ENCODE results near the gene CUL5. TPM values are rescaled to one million over a fixed set of nuclear protein-coding genes. Genes with fewer than 3 reads are reported as not detected.
"Not testable (repeated sequence)": the region's sequence is repeated elsewhere in the genome, so short reads cannot be mapped to it uniquely, and the experiment has no call there.

The CUL5 gene
- total and polyA plus RNA-seq, 2 donors, result 12.3 to 28.6 TPM

DNA sequence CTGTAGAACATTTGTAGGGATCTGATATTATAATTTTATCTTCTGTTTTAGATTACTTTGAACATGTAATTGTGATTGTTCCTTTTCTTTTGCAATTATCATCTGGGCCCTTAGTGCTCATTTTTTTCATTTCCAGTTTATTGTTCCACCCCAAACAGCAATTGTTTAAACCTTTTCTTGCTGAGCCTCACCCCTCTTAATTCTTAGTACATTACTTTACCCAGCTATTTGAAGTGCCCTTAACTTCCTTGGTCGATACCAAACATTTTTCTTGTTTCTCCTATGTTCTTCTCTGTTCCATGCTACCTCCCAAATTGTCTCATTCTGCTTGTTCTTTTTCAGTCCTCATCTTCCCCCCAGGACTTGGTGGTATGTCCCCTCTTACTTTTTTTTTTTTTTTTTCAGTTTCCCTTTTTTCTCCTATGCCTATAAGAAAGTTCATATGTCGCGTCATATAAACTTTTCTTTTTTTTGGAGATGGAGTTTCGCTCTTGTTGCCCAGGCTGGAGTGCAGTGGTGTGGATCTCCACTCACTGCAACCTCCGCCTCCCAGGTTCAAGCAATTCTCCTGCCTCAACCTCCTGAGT, 3.5 kb downstream of the CUL5 start:
- no peaks in the 10 kb centered on the region for H3K9me3 ChIP-seq (ENCODE audit: control insufficient read depth in 2 of 2, insufficient read depth in 1 of 2, low read length in 1 of 2)
- DNase-seq (ENCODE audit: low read depth in 6 of 9, low spot score in 9 of 9), result no peak
- no peak overlapping the region for H3K27ac ChIP-seq (ENCODE audit: low read depth in 1 of 2, low read length in 1 of 2)
- H3K36me3 ChIP-seq (ENCODE audit: control insufficient read depth in 2 of 2, insufficient read depth in 2 of 2, low read length in 1 of 2), result peaks cover 4 to 11% of the 10 kb centered on the region in 2 donors
- WGBS, result 97% methylated on average over 5 of the region's 5 CpGs
- H3K4me3 ChIP-seq (ENCODE audit: low read length in 2 of 2), result no peak overlapping the region
- H3K27me3 ChIP-seq (ENCODE audit: control insufficient read depth in 2 of 2, insufficient read depth in 1 of 2, low read length in 1 of 2), result no peaks in the 10 kb centered on the region
- H3K4me1 ChIP-seq (ENCODE audit: control insufficient read depth in 2 of 2, insufficient read depth in 2 of 2, low read length in 2 of 2), result peaks cover 3% of the 10 kb centered on the region in 2 donors

- H3K27ac ChIP-seq (ENCODE audit: low read depth in 1 of 2, low read length in 1 of 2), result no peak overlapping the region
- DNase-seq (ENCODE audit: low read depth in 6 of 9, low spot score in 9 of 9), result no peak
- no peaks in the 10 kb centered on the region for H3K4me1 ChIP-seq (ENCODE audit: control insufficient read depth in 2 of 2, insufficient read depth in 2 of 2, low read length in 2 of 2)
- H3K9me3 ChIP-seq (ENCODE audit: control insufficient read depth in 2 of 2, insufficient read depth in 1 of 2, low read length in 1 of 2), result no peaks in the 10 kb centered on the region
- no peak overlapping the region for H3K4me3 ChIP-seq (ENCODE audit: low read length in 2 of 2)
- H3K36me3 ChIP-seq (ENCODE audit: control insufficient read depth in 2 of 2, insufficient read depth in 2 of 2, low read length in 1 of 2), result peaks cover 7 to 11% of the 10 kb centered on the region in 2 donors
- H3K27me3 ChIP-seq (ENCODE audit: control insufficient read depth in 2 of 2, insufficient read depth in 1 of 2, low read length in 1 of 2), result no peaks in the 10 kb centered on the region
Measured at GRCh38 chr11:108016647-108017046, 7.9 kb downstream of the CUL5 start.

DNA sequence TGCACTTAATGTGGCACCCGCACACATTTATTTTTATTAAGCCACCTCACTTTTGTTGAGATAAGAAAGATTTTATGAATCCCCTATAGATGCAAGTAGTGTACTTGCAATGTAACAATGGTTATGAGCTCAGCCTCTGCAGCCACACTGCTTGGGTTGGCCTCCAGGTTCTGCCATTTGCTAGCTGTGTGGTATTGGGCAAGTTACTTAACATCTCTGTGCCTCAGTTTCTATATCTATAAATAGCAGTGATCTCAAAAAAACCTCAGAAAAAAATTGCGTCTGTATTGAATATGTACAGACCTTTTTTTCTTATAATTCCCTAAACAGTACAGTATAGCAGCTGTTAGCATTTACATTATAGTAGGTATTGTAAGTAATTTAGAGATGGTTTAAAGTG, 10.0 kb downstream of the CUL5 start:
- H3K9me3 ChIP-seq (ENCODE audit: control insufficient read depth in 2 of 2, insufficient read depth in 1 of 2, low read length in 1 of 2), result no peaks in the 10 kb centered on the region
- WGBS, result 98% methylated on average over 2 of the region's 2 CpGs
- DNase-seq (ENCODE audit: low read depth in 6 of 9, low spot score in 9 of 9), result no peak
- H3K27ac ChIP-seq (ENCODE audit: low read depth in 1 of 2, low read length in 1 of 2), result no peak overlapping the region
- H3K4me3 ChIP-seq (ENCODE audit: low read length in 2 of 2), result no peak overlapping the region
- H3K36me3 ChIP-seq (ENCODE audit: control insufficient read depth in 2 of 2, insufficient read depth in 2 of 2, low read length in 1 of 2), result peaks cover 7 to 8% of the 10 kb centered on the region in 2 donors
- H3K27me3 ChIP-seq (ENCODE audit: control insufficient read depth in 2 of 2, insufficient read depth in 1 of 2, low read length in 1 of 2), result no peaks in the 10 kb centered on the region
- no peaks in the 10 kb centered on the region for H3K4me1 ChIP-seq (ENCODE audit: control insufficient read depth in 2 of 2, insufficient read depth in 2 of 2, low read length in 2 of 2)

- no peaks in the 10 kb centered on the region for H3K27me3 ChIP-seq (ENCODE audit: control insufficient read depth in 2 of 2, insufficient read depth in 1 of 2, low read length in 1 of 2)
- H3K36me3 ChIP-seq (ENCODE audit: control insufficient read depth in 2 of 2, insufficient read depth in 2 of 2, low read length in 1 of 2), result peaks cover 2 to 5% of the 10 kb centered on the region in 2 donors
- no peak overlapping the region for H3K27ac ChIP-seq (ENCODE audit: low read depth in 1 of 2, low read length in 1 of 2)
- H3K9me3 ChIP-seq (ENCODE audit: control insufficient read depth in 2 of 2, insufficient read depth in 1 of 2, low read length in 1 of 2), result no peaks in the 10 kb centered on the region
- no peak for DNase-seq (ENCODE audit: low read depth in 6 of 9, low spot score in 9 of 9)
- WGBS, result 80% methylated on average over 4 of the region's 4 CpGs
- H3K4me1 ChIP-seq (ENCODE audit: control insufficient read depth in 2 of 2, insufficient read depth in 2 of 2, low read length in 2 of 2), result no peaks in the 10 kb centered on the region
- H3K4me3 ChIP-seq (ENCODE audit: low read length in 2 of 2), result no peak overlapping the region
Measured at GRCh38 chr11:108019870-108020540, 11.3 kb downstream of the CUL5 start.

GRCh38 chr11:108025387-108026080, 16.8 kb downstream of the CUL5 start:
- Histone ChIP-seq H3K27me3 (ENCODE audit: control insufficient read depth in 2 of 2, insufficient read depth in 1 of 2, low read length in 1 of 2) (no peaks in the 10 kb centered on the region), H3K4me3 (ENCODE audit: low read length in 2 of 2) (no peak overlapping the region), H3K36me3 (ENCODE audit: control insufficient read depth in 2 of 2, insufficient read depth in 2 of 2, low read length in 1 of 2) (no peaks in the 10 kb centered on the region), H3K9me3 (ENCODE audit: control insufficient read depth in 2 of 2, insufficient read depth in 1 of 2, low read length in 1 of 2) (no peaks in the 10 kb centered on the region), H3K27ac (ENCODE audit: low read depth in 1 of 2, low read length in 1 of 2) (peak overlapping the region in 1 of 2 donors; percentile 35), H3K4me1 (ENCODE audit: control insufficient read depth in 2 of 2, insufficient read depth in 2 of 2, low read length in 2 of 2) (no peaks in the 10 kb centered on the region)
- WGBS, result 82% methylated on average over 5 of the region's 5 CpGs
- DNase-seq (ENCODE audit: low read depth in 6 of 9, low spot score in 9 of 9), result no peak

- Histone ChIP-seq H3K36me3 (ENCODE audit: control insufficient read depth in 2 of 2, insufficient read depth in 2 of 2, low read length in 1 of 2) (peaks cover 0 to 7% of the 10 kb centered on the region in 2 donors), H3K4me1 (ENCODE audit: control insufficient read depth in 2 of 2, insufficient read depth in 2 of 2, low read length in 2 of 2) (no peaks in the 10 kb centered on the region), H3K4me3 (ENCODE audit: low read length in 2 of 2) (no peak overlapping the region), H3K27ac (ENCODE audit: low read depth in 1 of 2, low read length in 1 of 2) (no peak overlapping the region), H3K9me3 (ENCODE audit: control insufficient read depth in 2 of 2, insufficient read depth in 1 of 2, low read length in 1 of 2) (no peaks in the 10 kb centered on the region), H3K27me3 (ENCODE audit: control insufficient read depth in 2 of 2, insufficient read depth in 1 of 2, low read length in 1 of 2) (no peaks in the 10 kb centered on the region)
- no peak for DNase-seq (ENCODE audit: low read depth in 6 of 9, low spot score in 9 of 9)
- WGBS, result 97% methylated on average over 7 of the region's 7 CpGs
Measured at GRCh38 chr11:108027057-108027456, 18.4 kb downstream of the CUL5 start.

DNA sequence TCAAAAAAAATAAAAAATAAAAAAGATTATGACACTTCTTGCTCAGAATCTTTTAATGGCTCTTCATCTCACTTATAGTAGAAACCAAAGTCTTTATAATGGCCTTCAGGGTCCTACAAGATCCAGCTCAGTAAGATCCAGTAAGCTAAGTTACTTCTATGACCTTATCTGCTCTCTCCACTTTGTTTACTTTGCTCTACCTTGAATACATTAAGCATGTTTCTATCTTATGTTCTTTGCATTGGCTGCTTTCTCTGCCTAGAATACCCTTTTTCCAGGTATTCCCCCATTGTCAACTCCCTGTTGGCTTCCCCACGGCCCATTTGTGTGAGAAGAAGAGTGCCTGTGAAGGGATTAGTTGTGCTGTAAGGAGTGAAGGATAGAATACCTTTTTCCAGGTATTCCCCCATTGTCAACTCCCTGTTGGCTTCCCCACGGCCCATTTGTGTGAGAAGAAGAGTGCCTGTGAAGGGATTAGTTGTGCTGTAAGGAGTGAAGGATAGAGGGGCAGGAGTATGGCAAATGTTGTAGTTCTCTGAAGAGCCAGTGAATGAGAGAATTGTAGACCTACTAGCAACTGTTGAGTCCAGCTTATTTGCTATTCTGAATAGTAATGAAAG, 20.2 kb downstream of the CUL5 start:
- not testable (repeated sequence) for H3K4me3 ChIP-seq (ENCODE audit: low read length in 2 of 2); H3K4me1 ChIP-seq (ENCODE audit: control insufficient read depth in 2 of 2, insufficient read depth in 2 of 2, low read length in 2 of 2)
- WGBS, result 96% methylated on average over 2 of the region's 2 CpGs

DNA sequence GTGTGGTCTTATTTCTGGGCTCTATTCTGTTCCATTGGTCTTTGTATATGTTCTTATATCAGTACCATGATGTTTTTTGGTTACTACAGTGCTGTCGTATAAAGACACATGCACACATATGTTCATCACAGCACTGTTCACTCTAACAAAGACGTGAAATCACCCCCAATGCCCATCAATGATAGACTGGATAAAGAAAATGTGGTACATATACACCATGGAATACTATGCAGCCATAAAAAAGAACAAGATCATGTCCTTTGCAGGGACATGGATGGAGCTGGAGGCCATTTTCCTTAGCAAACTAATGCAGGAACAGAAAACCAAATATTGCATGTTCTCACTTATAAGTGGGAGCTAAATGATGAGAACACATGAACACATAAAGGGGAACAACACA, 22.9 kb downstream of the CUL5 start:
- not testable (repeated sequence) for DNase-seq (ENCODE audit: low read depth in 6 of 9, low spot score in 9 of 9); H3K4me1 ChIP-seq (ENCODE audit: control insufficient read depth in 2 of 2, insufficient read depth in 2 of 2, low read length in 2 of 2); H3K4me3 ChIP-seq (ENCODE audit: low read length in 2 of 2); H3K27ac ChIP-seq (ENCODE audit: low read depth in 1 of 2, low read length in 1 of 2); H3K27me3 ChIP-seq (ENCODE audit: control insufficient read depth in 2 of 2, insufficient read depth in 1 of 2, low read length in 1 of 2); H3K9me3 ChIP-seq (ENCODE audit: control insufficient read depth in 2 of 2, insufficient read depth in 1 of 2, low read length in 1 of 2)
- peaks cover 18 to 40% of the 10 kb centered on the region in 2 donors for H3K36me3 ChIP-seq (ENCODE audit: control insufficient read depth in 2 of 2, insufficient read depth in 2 of 2, low read length in 1 of 2)
- WGBS, result 98% methylated on average over 2 of the region's 2 CpGs

More for the DNA sequence above, 20.2 kb downstream of the CUL5 start:
- H3K9me3 ChIP-seq (ENCODE audit: control insufficient read depth in 2 of 2, insufficient read depth in 1 of 2, low read length in 1 of 2); DNase-seq (ENCODE audit: low read depth in 6 of 9, low spot score in 9 of 9); H3K27ac ChIP-seq (ENCODE audit: low read depth in 1 of 2, low read length in 1 of 2); H3K27me3 ChIP-seq (ENCODE audit: control insufficient read depth in 2 of 2, insufficient read depth in 1 of 2, low read length in 1 of 2): not testable (repeated sequence)
- H3K36me3 ChIP-seq (ENCODE audit: control insufficient read depth in 2 of 2, insufficient read depth in 2 of 2, low read length in 1 of 2), result peaks cover 2 to 15% of the 10 kb centered on the region in 2 donors

GRCh38 chr11:108032800-108033199, 24.1 kb downstream of the CUL5 start:
- DNase-seq (ENCODE audit: low read depth in 6 of 9, low spot score in 9 of 9), result no peak
- Histone ChIP-seq H3K4me1 (ENCODE audit: control insufficient read depth in 2 of 2, insufficient read depth in 2 of 2, low read length in 2 of 2) (no peaks in the 10 kb centered on the region), H3K4me3 (ENCODE audit: low read length in 2 of 2) (no peak overlapping the region), H3K27ac (ENCODE audit: low read depth in 1 of 2, low read length in 1 of 2) (no peak overlapping the region), H3K27me3 (ENCODE audit: control insufficient read depth in 2 of 2, insufficient read depth in 1 of 2, low read length in 1 of 2) (no peaks in the 10 kb centered on the region), H3K36me3 (ENCODE audit: control insufficient read depth in 2 of 2, insufficient read depth in 2 of 2, low read length in 1 of 2) (peaks cover 25 to 52% of the 10 kb centered on the region in 2 donors), H3K9me3 (ENCODE audit: control insufficient read depth in 2 of 2, insufficient read depth in 1 of 2, low read length in 1 of 2) (no peaks in the 10 kb centered on the region)
- 98% methylated on average over 1 of the region's 1 CpG for WGBS
